HepG2 (cell line): ENCODE measurements around the gene NR4A2. TPM values are rescaled to one million over a fixed set of nuclear protein-coding genes. Genes with fewer than 3 reads are reported as not detected.

Experiments used
- HDAC1 ChIP-seq: sonication (generic); formaldehyde crosslinking; IDR thresholded peaks from 2 replicates; pipeline ENCODE4 v1.5.1; 2020; ENCODE audit warnings: mild to moderate bottlenecking, missing genetic modification reagents
- PHF8 ChIP-seq: sonication (generic); formaldehyde crosslinking; IDR thresholded peaks from 2 replicates; pipeline ENCODE4 v1.5.0; 2020; ENCODE audit warnings: missing genetic modification reagents
- ZNF589 ChIP-seq: sonication (generic); formaldehyde crosslinking; conservative IDR thresholded peaks from 2 replicates; pipeline ENCODE4 v1.8.0; 2022; ENCODE audit warnings: mild to moderate bottlenecking, moderate library complexity, missing genetic modification reagents
- ZNF713 ChIP-seq: sonication (generic); formaldehyde crosslinking; IDR thresholded peaks from 2 replicates; pipeline ENCODE4 v1.4.0; 2020; ENCODE audit warnings: mild to moderate bottlenecking, missing genetic modification reagents
- polyA plus RNA-seq, 8 experiments: library from polyadenylated mRNA; depleted of rRNA in 3 of 8; stranded (reverse) in 7 of 8; unstranded in 1 of 8; fragments of >200 nt; fragmentation: Illumina TruSeq in 4 of 8; extraction: Trizol in 4 of 8; gene quantifications; 2 replicates each; pipeline versions ENCODE4 v1.2.1 to v1.2.3, GENCODE V29; 2011 to 2016; ENCODE audit warnings: low read depth in 4 of 8, missing spikeins in 1 of 8, mixed read lengths in 1 of 8; ENCODE audit not compliant: insufficient read depth in 1 of 8
- total RNA-seq, 5 experiments: library from RNA; depleted of rRNA; stranded (reverse); fragments of >200 nt; fragmentation: Illumina TruSeq; extraction: Trizol; gene quantifications; 2 replicates each; pipeline ENCODE4 v1.2.3, GENCODE V29; 2016; ENCODE audit warnings: low read depth in 1 of 5
- TF ChIP-seq, protein P1 (sequence below), 2 experiments: sonication (generic) in 1 of 2; formaldehyde crosslinking in 1 of 2; IDR thresholded peaks; 2 replicates each; pipeline versions ENCODE4 v1.6.1 to v1.9.0; 2014 to 2022; ENCODE audit warnings: antibody characterized with exemption in 1 of 2, borderline replicate concordance in 1 of 2, inconsistent platforms in 1 of 2, low read depth in 1 of 2, missing genetic modification reagents in 1 of 2

The NR4A2 gene
- total and polyA plus RNA-seq, 2 of the 13 experiments (the other 11 are each of a cell fraction or from before 2014, with no cell fraction given) = not detected

DNA sequence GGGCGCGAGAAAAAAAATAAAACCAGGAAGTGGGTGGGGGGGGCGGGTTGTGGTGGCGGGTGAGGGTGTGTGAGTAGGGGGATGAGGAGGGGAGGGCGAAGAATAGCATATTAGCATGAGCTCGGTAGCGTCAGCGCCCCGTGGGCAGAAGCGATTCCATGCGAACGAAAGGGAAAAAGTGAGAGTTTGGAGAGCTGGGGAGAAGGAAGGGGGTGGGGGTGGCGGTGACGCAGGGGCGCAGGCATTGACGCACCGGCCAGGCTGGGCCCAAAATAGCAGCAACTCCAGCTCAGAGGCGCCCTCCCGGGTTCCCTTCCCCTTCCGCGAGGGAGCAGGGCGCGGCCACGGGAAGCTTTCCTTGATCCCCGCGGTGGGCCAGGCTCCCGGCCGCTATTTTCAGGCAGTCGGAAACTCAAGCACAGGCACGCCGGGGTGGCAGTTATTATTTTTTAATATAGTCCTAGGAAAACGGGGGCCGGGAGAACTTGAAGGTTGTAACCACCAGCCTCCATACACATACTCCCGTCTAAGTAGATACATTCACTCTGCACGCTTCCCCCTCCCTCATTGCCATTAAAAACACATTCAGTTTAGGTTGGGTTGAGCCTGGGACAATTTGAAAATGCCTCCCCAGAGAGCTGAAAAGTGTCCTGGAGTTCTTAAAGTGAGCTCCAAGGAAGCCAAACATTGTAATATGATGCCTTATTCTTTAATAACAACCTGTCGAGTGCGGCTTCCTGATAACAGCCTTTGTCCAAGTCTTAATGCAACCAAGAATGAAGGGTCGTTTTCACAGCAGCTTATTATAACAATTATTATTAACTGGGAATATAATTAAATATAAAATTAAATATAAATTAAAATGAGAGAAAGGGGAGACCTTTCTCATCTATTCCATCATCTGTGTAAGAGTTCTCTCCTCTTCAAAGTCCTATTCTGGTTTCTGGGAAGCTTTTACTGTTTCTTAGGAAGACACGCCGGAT is 2.3 kb upstream of the NR4A2 start (continued):
- TF ChIP-seq, protein P1, sequence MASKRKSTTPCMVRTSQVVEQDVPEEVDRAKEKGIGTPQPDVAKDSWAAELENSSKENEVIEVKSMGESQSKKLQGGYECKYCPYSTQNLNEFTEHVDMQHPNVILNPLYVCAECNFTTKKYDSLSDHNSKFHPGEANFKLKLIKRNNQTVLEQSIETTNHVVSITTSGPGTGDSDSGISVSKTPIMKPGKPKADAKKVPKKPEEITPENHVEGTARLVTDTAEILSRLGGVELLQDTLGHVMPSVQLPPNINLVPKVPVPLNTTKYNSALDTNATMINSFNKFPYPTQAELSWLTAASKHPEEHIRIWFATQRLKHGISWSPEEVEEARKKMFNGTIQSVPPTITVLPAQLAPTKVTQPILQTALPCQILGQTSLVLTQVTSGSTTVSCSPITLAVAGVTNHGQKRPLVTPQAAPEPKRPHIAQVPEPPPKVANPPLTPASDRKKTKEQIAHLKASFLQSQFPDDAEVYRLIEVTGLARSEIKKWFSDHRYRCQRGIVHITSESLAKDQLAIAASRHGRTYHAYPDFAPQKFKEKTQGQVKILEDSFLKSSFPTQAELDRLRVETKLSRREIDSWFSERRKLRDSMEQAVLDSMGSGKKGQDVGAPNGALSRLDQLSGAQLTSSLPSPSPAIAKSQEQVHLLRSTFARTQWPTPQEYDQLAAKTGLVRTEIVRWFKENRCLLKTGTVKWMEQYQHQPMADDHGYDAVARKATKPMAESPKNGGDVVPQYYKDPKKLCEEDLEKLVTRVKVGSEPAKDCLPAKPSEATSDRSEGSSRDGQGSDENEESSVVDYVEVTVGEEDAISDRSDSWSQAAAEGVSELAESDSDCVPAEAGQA (IDR thresholded peaks at IDR 0.05; ENCODE audit: low read depth) = no peak
- TF ChIP-seq, protein P1 (CRISPR knock-in tag; IDR thresholded peaks at IDR 0.05; ENCODE audit: borderline replicate concordance) = no peak
- TF ChIP-seq HDAC1 (CRISPR knock-in tag) (no peak), ZNF713 (CRISPR knock-in tag) (no peak), ZNF589 (CRISPR knock-in tag) (no peak), PHF8 (no peak; the same call in 1 of the 2 replicates)
